Gastroesophageal sphincter (tissue), 3 donors: ENCODE measurements around the gene GRPEL2.

Experiments used
- EP300 ChIP-seq: sonication (generic); formaldehyde crosslinking; IDR thresholded peaks from one replicate; pipeline ENCODE4 v1.6.1; 2017; ENCODE audit warnings: antibody characterized with exemption, mild to moderate bottlenecking
- POLR2A ChIP-seq, 2 donors: fragments of 450-650 bp; IDR thresholded peaks; one replicate each; pipeline ENCODE4 v1.6.1; 2017; ENCODE audit warnings: antibody characterized with exemption in 2 of 2, mild to moderate bottlenecking in 2 of 2, moderate library complexity in 1 of 2
- TF ChIP-seq, protein P1 (sequence below), 4 experiments: fragments of 200-600 bp in 2 of 4; fragments of 450-650 bp in 2 of 4; sonication (generic) in 1 of 4; IDR thresholded peaks; one replicate each; pipeline ENCODE4 v1.5.1; 2017 to 2019; ENCODE audit warnings: antibody characterized with exemption in 4 of 4, mild to moderate bottlenecking in 2 of 4, moderate library complexity in 2 of 4

DNA sequence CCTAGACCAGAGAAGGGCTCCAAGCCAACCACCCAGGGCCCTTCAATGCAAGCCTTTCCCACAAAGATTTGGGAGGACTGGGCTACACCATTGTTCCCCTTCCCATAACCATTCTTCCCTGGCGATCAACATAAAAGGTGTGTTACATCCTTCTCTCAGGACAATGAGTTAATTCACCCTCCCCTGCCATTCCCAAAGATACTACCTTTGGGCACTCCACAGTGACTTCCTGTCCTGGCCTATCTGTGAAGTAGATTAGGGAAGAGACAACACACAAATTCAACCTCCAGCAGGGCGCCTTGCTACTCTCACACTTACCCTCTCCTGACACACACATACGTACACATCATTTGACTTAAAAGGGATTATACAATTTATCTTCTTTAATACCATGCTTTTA is 57.0 kb downstream of the GRPEL2 start:
- TF ChIP-seq EP300, result no peak
- TF ChIP-seq POLR2A (IDR thresholded peaks at IDR 0.05), result no peak
- TF ChIP-seq, protein P1, sequence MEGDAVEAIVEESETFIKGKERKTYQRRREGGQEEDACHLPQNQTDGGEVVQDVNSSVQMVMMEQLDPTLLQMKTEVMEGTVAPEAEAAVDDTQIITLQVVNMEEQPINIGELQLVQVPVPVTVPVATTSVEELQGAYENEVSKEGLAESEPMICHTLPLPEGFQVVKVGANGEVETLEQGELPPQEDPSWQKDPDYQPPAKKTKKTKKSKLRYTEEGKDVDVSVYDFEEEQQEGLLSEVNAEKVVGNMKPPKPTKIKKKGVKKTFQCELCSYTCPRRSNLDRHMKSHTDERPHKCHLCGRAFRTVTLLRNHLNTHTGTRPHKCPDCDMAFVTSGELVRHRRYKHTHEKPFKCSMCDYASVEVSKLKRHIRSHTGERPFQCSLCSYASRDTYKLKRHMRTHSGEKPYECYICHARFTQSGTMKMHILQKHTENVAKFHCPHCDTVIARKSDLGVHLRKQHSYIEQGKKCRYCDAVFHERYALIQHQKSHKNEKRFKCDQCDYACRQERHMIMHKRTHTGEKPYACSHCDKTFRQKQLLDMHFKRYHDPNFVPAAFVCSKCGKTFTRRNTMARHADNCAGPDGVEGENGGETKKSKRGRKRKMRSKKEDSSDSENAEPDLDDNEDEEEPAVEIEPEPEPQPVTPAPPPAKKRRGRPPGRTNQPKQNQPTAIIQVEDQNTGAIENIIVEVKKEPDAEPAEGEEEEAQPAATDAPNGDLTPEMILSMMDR (IDR thresholded peaks at IDR 0.05), result no peak
